Ishikawa (cell line): ENCODE measurements around the gene KDM4B.

Source experiments
- CEBPB ChIP-seq: IDR thresholded peaks from 2 replicates; pipeline ENCODE4 v1.6.1; 2012
- NFIC ChIP-seq: IDR thresholded peaks from 2 replicates; pipeline ENCODE4 v1.6.1; 2012
- YY1 ChIP-seq: IDR thresholded peaks from 2 replicates; pipeline ENCODE4 v1.6.1; 2012; ENCODE audit warnings: low read depth
- ZBTB7A ChIP-seq: IDR thresholded peaks from 2 replicates; pipeline ENCODE4 v1.6.1; 2012; ENCODE audit warnings: low read depth
- TF ChIP-seq, protein P1 (sequence below): IDR thresholded peaks from 2 replicates; pipeline ENCODE4 v1.6.1; 2012

DNA sequence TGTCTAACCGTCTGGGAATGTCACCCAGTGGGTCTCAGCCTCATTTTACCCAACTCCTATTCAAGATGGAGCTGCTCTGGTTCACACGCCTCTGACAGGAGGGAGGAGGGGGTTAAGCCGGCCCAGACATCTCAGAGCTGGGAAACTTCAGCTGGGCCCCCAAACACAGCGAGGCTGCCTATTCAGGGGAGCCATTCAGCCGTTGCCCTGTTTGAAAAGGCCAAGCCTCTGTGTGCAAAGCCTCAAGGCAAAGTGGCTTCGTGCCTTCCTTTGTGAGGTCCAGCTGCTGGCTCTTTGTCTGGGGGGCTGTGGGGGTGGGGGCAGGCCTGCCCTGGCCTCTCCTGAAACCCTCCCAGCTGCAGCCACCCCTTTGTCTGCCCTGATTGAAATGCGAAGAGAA lies 224.3 kb downstream of the KDM4B start:
- no peak for TF ChIP-seq YY1
- no peak for TF ChIP-seq CEBPB
- TF ChIP-seq, protein P1, sequence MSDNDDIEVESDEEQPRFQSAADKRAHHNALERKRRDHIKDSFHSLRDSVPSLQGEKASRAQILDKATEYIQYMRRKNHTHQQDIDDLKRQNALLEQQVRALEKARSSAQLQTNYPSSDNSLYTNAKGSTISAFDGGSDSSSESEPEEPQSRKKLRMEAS, result no peak
- TF ChIP-seq NFIC, result no peak
- no peak for TF ChIP-seq ZBTB7A
